SU-DHL-6 (cell line): ENCODE data around the gene SUOX.

Experiments
- CTCF ChIP-seq: fragments of 200-600 bp; sonication (generic); IDR thresholded peaks from one replicate; pipeline ENCODE4 v1.5.1; 2017; ENCODE audit warnings: antibody characterized with exemption, mild to moderate bottlenecking, low read length, moderate library complexity; ENCODE audit not compliant: insufficient read depth, poor library complexity, severe bottlenecking
- EZH2phosphoT487 ChIP-seq: fragments of 200-600 bp; sonication (generic), shearing (Covaris generic); conservative IDR thresholded peaks from 2 replicates; pipeline ENCODE4 v1.6.1; 2018; ENCODE audit warnings: mild to moderate bottlenecking, antibody characterized with exemption, low read length, moderate library complexity, mixed read lengths

- TF ChIP-seq CTCF (no peak), EZH2phosphoT487 (no peak)
These were observed 21.3 kb downstream of the SUOX start for GRCh38 chr12:56018356-56018755.
